Left lobe of liver (tissue), 2 donors: ENCODE measurements around the gene FBXO44. TPM values are rescaled to one million over a fixed set of nuclear protein-coding genes. Genes with fewer than 3 reads are reported as not detected.
A peak's percentile ranks its signal among the peaks of the same experiment; 100 is the strongest.
"Not testable (repeated sequence)": the region's sequence is repeated elsewhere in the genome, so short reads cannot be mapped to it uniquely, and the experiment has no call there.

Source experiments
- ATAC-seq: fragments of 200-7000 bp; cut with Tn5 transposase; one replicate; pipeline ENCODE4 v1.9.1; 2020; ENCODE audit warnings: mild to moderate bottlenecking, moderate library complexity
- DNase-seq: peaks from one replicate; pipeline ENCODE4 v3.0.0-alpha.2; 2020; ENCODE audit warnings: low spot score
- total RNA-seq: library from RNA; stranded (reverse); gene quantifications from one replicate; pipeline ENCODE4 v1.2.1, GENCODE V29; 2021
- donor health status: DM: no; HTN: no; CAD: no; lungs with moderate emphysema.
- donor health status: DM: no; HTN: yes; CAD: no.

Gene FBXO44
- total RNA-seq, 1 donor from 2014 or later: 11.6 TPM

DNA sequence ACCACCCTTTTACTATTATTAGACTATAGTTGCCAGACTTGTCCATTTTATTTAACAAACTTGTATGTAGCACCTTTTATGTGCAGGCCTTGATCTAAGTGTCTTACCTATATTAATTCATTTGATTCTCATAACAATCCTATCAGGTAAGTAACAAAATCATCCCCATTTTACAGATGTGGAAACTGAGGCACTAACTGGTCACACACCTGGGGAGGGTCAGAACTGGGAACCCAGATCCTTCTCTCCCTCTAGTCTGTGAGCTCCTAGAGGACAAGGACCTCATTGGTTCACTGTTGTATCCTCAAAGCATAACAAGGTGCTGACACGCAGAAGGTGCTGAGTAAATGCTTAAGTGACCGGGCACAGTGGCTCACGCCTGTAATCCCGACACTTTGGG lies 15.3 kb upstream of the FBXO44 start:
- DNase-seq (no peak), ATAC-seq (no peak)

- DNase-seq: no peak
- ATAC-seq: no peak
Observed at GRCh38 chr1:11640101-11640500, 14.6 kb upstream of the FBXO44 start.

- ATAC-seq (no peak), DNase-seq (no peak)
Observed at GRCh38 chr1:11640944-11641343, 13.7 kb upstream of the FBXO44 start.

DNA sequence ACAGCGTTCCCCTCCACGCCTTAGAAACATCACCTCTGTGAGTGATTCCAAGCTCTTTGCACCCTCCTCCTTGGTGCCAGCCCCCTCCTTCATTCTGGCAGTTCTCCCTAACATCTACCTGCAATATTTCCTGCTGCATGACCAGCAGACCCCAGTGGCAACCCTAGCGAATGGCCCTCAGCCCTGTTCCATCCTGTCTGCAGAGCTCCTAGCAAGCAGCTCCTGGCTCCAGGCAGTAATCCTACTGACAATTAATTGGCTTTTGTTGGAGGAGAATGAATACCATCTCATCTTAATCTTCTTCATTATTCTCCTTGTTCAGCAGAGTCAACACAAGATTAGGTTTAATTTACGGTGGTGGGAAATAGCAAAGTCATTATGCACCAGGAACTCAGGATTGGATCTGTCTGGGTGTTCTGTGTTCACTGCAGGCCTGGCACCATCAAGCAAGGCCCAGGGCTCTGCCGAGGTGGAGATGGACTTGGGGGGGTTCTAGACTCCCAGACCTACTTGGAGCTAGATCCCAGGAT lies 12.8 kb upstream of the FBXO44 start:
- no peak for DNase-seq
- no peak for ATAC-seq

- not testable (repeated sequence) for DNase-seq
- ATAC-seq: peak; percentile 86
Observed at GRCh38 chr1:11642418-11643017, 12.2 kb upstream of the FBXO44 start.

DNA sequence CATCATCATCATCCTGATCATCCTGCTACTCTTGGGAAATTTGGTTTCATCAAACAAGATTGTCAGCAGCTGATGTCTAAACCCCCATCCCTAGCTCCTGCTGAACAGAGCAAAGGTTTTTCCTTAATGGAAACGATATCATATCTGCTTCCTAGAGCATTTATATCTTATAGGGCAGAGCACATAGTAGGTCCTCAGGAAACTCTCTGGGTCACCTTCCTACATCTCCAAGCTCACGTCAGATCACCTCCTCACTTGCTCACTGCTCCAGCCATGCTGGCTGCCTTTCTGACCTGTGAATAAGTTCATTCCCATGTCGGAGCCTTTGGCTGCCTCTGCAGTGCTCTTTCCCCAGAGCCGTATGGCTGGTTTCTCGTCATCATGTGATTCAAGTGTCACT lies 10.9 kb upstream of the FBXO44 start:
- no peak for DNase-seq
- no peak for ATAC-seq

DNA sequence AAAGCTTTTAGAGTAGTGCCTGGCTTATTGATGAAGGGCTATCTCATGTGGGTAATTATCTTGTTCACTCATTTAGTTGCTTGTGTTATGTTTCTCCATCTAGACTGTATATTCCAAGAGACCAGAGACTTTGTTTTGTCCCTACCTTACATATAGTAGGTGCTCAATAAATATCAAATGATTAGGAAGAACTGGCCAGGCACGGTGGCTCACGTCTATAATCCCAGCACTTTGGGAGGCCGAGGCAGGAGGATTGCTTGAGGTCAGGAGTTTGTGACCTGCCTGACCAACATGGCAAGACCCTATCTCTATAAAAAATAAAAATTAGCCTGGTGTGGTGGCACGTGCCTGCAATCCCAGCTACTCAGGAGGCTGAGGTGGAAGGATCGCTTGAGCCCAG lies 9.4 kb upstream of the FBXO44 start:
- DNase-seq: no peak
- no peak for ATAC-seq

GRCh38 chr1:11645670-11646265 lies 8.9 kb upstream of the FBXO44 start:
- ATAC-seq (no peak), DNase-seq (peak; percentile 72)

DNA sequence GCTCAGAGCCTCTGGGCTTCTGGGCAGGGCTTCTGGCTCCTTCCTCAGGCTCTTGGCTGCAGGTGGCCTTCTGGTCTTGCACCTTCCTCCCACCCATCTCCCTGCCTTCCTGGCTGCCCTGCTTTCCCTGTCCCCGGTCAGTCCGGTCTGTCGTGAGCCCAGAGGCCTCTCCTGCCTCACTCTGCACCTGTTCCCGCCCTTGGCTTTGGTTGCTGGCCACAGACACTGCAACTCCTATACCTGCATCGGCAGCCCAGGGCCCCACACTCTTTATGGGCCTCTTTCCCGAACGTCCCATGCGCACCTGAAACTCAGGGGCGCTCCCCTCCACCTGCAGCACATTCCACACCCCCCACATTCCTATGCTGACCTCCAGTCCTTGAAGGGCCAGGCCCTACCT lies 8.4 kb upstream of the FBXO44 start:
- no peak for DNase-seq
- no peak for ATAC-seq

DNA sequence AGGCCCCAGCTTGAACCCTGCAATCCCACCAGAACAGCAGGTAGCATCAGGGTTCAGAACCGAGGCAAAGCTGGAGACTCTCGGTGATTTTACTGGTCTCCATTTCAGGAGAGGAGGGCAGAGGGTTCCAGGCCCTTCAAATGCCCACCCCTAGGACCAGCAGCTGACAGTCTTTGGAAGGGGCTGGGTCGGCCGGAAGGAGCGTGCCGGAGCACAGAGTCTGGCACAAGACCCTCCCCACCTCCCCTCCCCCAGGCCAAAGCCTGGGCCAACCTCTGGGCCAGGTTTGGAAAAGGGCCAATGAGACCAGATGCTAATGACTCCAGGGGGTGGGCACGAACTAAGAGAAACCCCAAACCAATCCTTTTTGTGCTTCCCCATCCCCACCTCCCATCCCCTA lies 7.3 kb upstream of the FBXO44 start:
- ATAC-seq (no peak), DNase-seq (no peak)

DNA sequence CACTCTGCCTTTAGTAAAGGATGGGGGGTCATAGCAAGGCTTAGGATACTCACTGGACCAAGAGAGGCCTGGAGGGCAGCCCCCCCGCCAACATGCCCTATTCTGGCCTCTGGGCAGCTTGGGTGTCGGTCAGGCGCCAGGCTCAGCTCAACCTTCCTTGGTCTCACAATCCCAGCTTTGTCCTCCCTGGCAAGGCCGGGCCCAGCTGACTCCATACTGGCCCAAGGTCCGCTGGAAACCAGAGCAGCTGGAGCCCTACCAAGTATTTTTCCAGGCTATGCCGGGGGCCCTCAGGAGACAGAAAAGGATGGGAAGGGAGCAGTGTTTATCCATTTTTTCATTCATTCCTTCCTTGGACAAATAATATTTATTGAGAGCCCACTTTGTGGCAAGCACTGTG lies 6.6 kb upstream of the FBXO44 start:
- ATAC-seq (no peak), DNase-seq (no peak)

GRCh38 chr1:11648732-11649158 lies 5.9 kb upstream of the FBXO44 start:
- ATAC-seq (peak; percentile 71), DNase-seq (peak; percentile 86)

DNA sequence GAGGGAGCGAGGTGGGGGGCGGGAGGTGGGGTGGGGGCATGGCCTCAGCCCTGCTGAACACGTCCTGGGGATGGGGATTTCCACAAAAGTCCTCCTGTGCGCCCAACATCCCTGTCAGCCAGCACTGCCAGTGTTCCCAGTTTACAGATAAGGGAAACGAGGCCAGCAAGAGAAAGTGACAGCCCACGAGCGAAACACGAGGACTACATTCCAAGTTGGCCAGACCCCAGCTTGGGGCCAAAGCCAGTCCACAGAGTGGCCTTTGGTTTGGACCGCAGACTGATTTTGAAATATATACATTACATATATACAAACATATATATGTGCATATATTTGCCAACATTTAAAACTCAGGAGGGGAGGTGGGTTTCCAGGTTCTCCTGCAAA lies 5.4 kb upstream of the FBXO44 start:
- ATAC-seq (peak; percentile 41), DNase-seq (peak; percentile 85)

DNA sequence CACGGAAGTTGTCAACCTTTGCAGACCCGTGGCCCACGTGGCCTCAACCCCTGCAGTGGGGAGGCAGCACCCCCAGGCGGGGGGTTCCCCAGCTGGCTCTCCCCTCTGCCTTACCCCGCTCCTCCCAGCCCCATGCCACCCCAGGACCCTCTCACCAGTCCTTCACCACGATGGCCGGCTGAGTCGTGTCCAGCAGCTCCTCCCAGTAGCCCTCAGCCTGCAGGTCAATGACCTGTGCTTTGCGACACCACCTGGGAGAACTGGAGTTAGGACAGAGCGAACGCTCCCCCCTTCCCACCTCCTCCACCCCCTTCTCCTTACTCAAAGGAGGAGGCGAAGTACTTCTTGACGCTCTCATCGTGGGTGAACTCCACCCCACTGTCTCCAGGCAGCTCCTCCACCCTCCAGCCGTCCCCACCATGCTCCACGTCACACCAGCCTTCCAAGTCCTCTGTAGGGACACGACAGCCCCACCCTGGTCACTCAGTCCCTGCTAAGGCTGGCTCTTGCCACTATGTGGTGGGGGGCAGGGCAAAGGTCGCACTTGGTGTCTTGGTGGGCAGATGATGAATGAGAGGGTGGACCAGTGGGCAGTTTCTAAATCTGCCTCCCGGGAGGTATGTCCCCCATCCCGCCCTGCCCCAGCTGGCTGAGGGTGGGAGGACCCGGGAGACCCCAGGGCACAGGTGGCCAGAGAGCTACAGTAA lies 4.9 kb upstream of the FBXO44 start:
- DNase-seq: peak; percentile 89
- peak; percentile 63 for ATAC-seq

- peak; percentile 77 for ATAC-seq
- DNase-seq: peak; percentile 93
Observed at GRCh38 chr1:11650331-11650991, 4.2 kb upstream of the FBXO44 start.

- ATAC-seq (no peak), DNase-seq (no peak)
Observed at GRCh38 chr1:11651017-11651416, 3.7 kb upstream of the FBXO44 start.

DNA sequence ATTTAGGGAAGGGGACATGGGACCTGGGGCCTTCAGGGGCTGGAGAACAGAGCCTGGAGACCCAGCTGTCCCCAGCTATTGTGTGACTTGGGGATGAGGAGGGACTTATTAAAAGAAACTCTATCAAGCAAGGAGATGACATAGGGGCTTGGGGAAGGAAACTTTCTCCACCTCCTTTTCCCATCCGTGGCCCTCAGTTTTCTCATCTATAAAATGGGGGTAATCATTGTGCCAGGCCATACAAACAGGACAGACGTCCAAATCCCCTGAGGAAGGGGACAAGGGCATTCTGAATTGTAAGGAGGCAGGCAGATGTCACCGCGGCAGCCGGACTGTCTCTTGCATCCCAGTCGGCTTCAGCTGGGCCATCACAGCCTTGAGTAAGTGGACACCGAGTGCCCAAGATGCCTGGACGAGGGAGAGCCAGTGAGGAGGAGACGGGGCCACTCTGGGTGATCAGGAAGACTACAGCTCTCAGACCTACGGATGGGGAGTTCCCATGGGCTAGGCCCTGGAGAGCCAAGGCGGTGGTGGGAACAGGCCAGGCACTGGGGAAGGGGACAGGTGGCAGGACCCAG lies 2.4 kb upstream of the FBXO44 start:
- no peak for ATAC-seq

DNA sequence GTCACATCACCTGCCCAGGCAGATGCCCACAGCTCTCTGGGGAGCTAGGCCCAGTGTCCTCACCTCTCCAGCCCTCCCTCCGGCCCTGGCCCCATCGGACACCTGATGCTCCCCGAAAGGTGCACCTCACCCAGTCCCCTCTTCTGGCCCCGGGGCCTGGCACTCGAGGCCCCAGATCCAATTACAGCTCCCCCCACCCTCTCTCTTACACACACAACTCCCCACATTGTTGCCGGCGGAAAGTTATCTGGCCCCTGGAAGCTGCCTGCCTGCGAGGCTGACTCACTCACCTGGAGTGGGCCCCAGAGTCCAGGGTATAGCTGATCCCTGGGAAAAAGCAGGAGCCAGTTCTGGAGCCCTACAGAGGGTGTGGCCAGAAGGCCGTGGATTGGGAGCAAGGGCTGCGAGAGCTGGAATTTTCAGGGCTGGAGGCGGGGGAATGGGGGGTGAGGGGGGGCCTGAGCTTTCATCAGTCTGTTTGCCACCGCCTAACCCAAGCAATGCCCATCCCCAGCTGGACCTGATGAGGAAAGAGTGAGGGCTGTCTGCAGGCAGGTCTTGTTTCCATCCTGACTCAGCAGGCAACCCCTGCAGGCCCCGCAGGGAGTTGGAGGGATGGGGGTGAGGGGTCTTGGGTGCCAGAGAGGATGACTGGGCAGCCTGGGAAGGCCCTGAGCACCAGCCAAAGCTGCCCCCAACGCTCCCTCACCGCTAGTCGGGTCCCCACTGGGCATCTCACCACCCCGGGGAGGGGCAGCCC lies 1.4 kb upstream of the FBXO44 start:
- no peak for DNase-seq

More for the DNA sequence above, 2.4 kb upstream of the FBXO44 start:
- no peak for DNase-seq

DNA sequence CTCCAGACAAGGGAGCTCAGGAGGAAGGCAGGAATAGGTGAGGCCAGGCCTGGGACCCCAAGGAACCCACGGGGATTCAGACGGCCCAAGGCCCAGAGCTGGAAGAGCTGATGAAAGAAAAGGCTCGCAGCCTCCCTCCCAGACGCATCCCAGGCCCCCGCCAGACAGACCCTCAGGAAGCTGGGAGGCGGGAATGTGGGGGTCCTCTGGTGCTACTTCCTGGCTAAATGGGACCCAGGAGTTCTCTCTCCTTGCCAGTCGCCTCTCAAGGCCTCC lies 878 bp upstream of the FBXO44 start:
- ATAC-seq (no peak), DNase-seq (no peak)

More for the DNA sequence above, 1.4 kb upstream of the FBXO44 start:
- ATAC-seq: no peak

GRCh38 chr1:11654939-11655808 lies 497 bp downstream of the FBXO44 start:
- ATAC-seq (no peak), DNase-seq (no peak)
